Epidermal melanocyte (primary cell): ENCODE measurements around the gene AKIP1.
"Not testable (repeated sequence)": the region's sequence is repeated elsewhere in the genome, so short reads cannot be mapped to it uniquely, and the experiment has no call there.

ENCODE experiments used
- DNase-seq: peaks from one replicate; pipeline ENCODE4 v3.0.0; 2011; ENCODE audit warnings: low spot score; ENCODE audit not compliant: insufficient read length

AKIP1 gene

DNA sequence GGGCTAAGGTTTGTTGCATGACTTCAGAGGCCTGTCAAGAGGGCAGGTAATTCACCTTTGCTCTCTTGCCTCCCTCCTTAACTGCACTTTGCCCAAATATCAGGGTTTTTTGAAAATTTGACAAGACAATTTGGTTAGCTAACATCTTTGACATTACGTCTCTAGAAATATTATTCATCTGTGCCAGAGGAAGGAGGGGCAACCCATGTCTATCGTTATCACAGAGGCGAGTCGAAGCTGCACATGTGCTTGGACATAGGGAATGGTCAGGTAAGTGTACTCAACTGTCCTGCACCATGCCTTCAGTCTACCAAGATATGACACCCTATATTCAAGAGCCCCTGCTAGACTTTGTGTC, 3.7 kb downstream of the AKIP1 start:
- no peak for DNase-seq

DNA sequence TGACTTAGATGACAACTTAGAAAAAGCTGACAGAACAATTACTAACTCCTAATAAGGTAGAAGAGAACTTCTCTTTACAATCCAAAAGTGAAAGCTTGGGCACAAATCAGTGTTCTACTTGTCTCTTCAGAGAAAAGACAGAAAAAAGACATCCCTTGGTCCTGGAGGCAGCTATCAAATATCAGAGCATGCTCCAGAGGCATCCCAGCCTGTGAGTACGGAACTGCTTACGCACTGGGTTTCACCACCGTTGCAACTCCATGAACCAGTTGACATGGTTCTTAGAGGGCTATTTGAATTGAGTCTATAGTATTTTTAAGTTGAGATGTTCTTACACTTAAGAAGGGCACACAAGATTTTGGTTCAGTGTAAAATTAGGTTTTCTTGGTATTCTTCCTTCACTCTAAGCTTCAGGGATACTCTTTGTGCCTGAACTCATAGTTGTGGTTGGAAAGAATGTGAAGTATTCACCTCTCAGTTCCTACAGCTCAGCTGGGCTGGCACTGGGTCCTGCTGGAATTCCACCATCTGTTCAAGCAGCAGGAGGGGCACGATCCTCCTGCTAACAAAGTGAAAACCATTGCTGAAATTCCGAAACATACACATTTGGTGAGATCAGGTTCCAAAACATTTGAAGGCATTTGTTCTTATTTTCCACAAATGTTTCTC, 6.3 kb downstream of the AKIP1 start:
- DNase-seq: peak; percentile 79

DNA sequence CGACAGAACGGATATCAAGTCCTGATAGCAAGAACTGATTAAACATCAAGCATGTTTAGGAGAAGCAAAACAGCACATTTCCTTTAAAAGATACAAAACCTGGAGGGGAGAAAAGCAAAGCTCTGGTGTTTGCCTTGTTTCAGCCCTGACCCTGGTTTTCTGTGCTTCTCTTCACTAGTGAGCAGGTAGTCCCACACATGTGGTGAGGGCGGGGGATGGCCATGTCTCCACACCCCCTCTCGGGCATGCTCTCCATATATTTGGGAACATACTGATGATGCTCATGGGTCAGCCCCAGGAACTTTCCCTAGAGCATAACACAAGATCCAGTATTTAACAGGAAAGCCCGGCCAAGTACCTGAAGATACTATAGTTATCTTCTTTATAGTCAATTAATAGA, 11.7 kb downstream of the AKIP1 start:
- DNase-seq: no peak

DNA sequence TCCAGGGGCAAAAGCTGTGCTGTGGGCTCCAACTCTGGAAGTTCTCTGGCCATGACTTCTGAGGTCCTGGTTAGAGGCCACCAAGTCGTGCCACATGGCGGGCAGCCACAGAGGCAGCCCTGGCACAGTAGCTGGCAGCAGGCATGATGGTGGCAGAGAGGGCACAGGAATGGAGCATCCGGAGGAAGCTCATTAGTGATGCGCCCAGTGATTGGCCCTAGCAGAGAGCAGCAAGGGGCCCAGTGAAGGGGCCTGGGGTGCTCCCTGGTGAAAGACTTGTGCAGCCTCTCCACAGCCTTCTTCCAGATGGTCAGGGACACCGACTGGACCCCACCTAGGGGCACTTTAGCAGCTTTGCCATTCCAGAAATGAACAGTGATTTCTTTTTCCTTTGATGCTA, 14.7 kb downstream of the AKIP1 start:
- DNase-seq: no peak

DNA sequence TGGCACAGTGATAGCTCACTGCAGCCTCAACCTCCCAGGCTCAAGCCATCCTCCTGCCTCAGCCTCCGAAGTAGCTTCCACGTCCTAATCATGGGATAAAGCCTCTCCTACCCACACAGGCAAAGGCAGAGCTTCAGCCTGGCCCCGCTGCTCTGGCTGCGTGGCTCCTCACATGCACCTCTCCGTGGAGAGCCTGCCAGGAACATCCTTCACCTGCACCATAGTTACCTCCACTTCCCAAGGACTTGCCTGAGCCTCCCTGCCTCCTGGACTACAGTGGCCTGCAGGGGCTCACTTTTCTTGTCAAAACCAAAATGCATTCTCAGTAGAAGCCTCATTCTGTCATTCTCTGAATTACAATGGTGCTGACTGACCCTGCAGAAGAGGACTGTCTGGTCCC, 15.2 kb downstream of the AKIP1 start:
- no peak for DNase-seq

DNA sequence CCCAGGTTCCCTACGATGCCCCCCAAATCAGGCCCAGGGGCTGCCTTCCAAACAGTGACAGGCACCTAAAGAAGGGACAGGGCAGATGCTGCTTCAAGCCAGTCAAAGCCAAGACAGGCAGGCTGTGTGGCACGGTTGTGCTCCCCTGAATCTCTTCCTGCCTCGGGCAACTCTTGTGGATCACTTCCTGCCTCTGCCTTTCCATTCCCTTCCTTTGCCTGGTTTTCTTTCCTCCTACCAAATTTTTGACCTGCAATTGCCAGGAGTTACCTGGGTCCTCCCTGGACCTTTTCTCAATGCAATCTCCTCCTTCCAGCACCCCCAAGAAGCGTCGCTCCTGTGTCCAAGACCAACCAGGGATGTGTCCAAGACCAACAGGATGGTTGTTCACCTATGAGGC, 16.2 kb downstream of the AKIP1 start:
- no peak for DNase-seq

DNA sequence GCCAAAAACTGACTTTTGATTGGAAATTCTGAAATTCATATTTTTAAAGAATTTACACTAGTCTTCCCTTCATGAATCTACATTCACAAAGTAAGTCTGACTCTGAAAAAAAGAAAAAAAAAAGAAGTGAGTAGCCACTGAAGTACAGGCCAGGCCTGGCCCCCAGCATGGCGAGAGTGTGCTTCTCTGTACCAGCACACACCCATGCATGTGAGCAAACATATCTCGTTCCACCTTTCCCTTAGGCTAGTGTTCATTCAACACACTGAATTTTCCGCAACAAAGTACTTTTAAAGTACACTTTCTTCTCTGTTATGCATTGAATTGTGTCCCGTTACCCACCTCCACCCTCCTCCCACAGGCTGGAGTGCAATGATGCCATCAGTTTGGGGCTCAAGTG, 17.2 kb downstream of the AKIP1 start:
- DNase-seq: no peak

DNA sequence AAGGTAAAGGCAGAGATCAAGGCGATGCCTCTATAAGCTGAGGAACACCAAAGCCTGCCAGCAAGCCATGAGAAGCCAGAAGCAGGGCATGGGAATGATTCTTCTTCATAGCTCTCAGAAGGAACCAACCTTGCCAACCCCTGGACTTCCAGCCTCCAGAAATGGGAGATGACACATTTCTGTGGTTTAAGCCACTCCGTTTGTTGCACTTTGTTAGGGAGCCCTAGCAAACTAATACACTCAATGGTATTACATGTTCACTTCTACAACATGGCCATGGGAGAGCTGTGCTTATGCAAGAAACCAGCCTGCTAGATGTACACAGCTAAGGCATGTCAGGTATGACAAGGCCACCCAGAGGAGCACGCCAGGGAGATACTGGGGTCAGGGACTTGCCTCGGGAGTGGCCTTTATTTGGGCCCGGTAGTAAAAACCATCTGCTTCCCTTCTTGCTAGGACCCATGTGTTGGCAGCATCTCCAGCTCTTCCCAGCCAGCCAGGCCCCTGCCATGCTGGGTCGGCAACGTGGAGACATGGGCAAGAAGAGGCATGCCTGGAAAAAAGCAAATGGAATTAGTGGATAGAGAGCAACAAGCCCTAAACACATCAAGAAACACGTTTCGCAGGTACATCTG, 18.1 kb downstream of the AKIP1 start:
- no peak for DNase-seq

DNA sequence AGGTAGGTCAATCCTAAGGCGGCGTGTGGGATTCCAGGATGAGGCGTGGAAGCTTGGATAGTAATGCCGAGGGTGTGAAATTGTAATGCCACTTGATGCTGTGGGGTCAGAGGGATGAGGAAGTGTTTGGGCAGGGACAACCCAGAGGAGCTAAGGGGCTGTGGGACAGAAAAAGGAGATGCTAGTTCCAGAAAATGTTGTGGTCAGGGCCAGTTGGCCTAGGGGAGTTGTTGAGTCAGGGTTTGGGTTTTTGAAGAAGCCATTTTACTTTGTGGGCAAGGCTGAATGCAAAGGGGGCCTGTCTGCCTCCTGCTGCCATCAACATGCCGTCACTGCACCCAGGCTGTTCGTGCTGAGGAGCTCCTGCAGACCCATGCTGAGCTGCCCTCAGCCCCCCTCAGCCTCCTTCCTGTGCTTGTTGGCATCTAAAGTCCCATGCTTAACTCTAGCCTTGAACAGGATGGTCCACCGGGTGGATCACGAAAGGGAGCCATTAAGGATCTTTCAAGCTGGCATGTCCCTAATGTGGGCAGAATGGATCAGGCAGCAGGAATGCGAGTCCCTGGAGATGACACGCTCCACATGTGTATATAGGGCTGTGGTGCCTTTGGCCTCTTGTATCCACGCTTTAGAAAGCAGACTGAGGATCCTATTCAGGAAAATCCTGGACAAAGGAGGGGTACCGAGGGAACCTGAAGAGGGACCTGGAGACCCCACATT, 19.6 kb downstream of the AKIP1 start:
- DNase-seq: no peak

DNA sequence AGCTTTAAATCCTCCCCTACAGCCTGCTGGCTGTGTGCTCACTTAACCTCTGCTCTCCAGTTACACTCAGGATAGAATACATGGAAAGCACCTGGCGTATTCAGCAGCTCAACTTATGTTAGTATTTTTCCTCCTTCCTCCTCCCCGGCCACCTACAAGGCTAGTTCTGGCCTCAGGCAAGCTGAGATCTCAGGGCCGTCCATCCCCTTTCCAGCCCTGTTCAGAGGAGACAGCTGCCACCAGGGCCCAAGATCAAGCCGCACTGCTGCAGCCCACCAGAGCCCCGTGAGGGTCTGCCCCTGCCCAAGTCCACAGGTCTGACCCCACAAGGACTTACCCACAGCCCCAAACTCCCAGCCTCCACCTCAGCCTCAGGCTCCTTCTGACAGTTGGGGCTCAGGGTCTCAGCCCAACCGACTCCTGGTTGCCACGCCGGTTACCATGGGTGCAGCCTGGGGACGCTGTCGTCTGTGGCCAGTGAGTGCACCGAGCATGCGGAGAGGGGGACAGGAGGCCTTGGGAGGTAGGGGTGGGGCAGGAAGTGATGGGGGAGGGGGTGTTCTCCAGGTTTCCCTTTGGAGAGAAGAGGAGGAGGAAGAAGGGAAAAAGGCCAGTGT, 21.7 kb downstream of the AKIP1 start, which contains the start of gene C11orf16:
Gene C11orf16 (minus strand): TSS at position 384 of the 617 bp plus-strand sequence. CDS start 639 bp downstream, outside the sequence.
- DNase-seq: no peak

DNA sequence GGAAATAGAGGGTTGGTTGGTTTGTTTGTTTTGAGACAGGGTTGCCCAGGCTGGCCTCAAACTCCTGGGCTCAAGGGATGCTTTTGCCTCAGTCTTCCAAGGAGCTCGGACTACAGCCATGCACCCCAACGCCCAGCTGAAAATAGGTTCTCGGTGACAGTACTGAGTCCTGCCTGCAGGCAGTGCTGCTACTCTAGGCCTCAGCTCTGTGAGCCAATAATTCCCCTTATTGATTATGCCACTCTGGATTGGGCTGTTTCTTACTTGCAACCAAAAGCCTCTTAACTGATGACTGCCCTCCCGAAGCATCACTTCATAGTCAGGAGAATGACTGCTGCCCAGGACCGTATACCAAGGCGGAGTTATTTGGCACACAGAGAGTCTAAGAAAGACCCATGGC, 22.9 kb downstream of the AKIP1 start:
- DNase-seq: no peak

DNA sequence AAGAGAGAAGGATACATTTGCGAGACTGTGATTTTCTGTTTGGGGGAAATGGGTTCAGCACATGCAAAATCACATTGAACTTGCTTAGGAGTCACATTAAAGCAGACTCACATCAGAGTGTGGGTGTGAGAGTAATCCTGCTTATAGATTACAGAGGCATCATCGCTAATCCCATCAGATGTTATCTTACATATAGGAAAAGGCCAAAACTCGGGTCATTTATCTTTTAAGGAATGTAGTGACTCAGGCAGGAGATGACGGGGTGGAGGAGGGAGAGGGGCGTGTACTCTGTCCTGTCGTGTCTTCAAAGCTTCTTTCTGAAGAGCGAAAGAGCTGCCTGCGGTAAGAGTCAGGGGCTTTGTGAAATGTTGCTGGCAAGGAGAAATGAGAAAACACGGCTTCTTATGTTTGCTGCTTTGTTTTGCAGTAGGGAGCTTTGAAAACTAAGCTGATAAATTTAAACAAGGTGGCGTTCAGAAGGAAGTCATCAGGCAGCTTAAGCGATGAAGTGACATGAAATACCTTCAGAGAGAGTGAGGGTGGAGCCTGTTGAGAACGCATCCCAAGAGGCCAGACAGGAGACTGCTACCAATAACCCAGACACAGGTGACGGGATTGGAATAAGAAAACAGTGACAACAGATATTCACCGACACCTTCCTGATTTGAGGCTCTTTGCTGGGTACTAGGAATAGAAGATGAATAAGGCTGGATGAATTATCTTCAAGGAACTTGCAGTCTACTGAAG, 23.9 kb downstream of the AKIP1 start:
- DNase-seq: no peak

DNA sequence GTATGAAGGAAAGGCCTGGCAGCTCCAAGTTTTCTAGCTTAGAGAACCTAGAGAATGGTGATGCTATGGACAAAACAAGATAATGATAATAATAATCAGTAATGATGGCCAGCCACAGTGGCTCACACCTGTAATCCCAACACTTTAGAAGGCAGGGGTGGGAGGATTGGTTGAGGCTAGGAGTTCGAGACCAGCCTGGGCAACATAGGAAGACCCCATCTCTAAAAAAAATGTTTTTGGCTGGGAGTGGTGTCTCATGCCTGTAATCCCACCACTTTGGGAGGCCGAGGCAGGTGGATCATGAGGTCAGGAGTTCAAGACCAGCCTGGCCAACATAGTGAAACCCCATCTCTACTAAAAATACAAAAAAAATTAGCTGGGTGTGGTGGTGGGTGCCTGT, 24.8 kb downstream of the AKIP1 start:
- not testable (repeated sequence) for DNase-seq

DNA sequence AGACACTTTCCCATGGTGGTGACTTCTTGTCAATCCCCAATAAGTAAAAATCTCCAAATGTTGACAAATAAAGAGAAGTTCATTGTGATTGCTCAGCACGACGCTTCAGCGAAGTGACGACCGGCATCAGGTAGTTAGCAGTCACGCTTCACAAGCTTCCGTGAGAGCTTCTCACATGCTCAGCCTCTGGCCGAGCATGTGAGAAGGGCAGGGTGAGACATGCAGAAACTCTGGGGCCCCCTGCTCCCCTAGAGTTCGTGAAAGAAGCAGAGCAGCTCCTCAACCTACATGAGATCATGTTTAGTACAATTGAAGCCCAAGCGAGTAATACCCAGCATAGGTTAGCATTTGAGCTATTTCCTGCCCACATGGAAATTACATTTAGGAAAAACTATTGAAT, 26.2 kb downstream of the AKIP1 start:
- DNase-seq: no peak

DNA sequence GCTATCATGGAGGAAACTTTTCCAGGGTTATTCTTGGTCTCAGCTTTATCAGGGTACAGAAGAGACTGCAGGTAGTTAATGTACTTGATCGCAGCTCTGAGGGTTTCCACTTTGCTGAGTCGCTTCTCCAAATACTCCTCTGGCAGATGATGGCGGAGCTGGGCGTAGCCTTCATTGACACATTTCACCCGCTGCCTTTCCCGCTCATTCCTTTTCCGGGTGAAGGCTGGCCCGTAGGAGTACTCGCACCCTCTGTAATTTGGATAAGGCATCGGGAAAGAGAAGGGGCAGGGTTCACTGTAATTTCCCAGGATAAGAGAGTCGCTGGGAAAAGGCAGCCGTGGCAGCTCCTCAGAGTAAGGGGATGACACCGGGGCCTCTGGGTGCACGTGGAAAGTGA, 26.7 kb downstream of the AKIP1 start:
- DNase-seq: no peak

DNA sequence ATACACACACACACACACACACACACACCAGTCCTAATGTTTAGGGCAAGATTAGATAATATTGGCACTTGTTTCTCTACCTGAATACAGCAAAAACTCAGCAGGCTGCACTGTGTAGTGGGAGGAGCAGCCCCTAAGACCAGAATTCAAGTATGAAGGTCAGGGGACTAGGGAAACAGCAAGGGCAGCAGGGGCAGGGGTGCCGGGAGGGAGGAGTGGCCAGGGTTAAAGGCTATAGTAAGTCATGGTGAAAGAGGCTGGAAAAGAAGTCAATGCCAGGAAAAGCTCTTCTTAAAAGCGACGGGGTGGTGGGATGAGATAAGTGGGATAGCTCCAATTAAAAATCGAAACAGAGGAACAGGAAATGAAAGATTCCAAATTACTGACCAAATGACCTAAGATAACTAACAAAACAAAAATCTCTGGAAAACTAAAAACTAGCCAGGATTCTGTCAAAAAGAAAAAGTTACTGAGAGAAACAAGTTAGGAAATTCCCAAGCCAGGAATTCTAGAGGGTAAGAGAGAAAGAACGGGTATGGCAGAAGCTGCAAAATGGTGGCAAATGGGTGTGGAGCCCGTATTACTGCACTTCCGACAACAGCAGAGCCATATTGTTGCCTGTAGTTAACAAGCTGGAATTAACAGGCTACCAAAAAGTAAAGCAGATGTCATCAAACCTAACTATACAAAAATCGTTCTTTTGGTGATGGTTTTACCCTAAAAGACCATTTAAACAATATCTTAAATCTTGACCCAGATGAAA, 30.5 kb downstream of the AKIP1 start:
- no peak for DNase-seq

DNA sequence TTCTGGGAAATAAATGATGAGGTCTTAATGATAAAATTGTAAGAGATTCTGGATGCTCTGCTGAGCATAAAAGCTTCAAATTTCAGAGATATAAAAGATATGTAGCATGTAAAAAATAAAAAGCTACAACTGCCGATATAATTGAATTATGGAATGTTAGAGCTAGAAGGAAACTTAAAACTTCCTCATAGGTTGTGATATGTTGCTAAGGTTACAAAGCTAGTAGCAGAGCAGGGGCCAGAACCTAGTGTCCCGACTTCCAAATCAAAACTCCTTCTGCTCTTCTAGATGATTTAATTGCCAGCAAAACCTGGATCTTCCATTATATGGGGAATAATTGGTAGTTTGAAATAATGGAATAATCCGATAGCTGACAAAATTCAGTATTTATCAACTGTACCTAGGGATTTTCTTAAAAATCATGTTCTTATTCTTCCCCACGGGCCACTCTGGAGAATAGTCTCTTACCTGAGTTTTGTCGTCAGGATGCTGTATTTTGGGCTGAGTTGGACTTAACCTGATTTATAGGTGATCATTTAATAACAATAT, 31.6 kb downstream of the AKIP1 start, which contains the start of gene ASCL3:
Gene ASCL3 (minus strand): TSS at position 499 of the 549 bp plus-strand sequence. CDS start 4,855 bp downstream, outside the sequence.
- DNase-seq: no peak

DNA sequence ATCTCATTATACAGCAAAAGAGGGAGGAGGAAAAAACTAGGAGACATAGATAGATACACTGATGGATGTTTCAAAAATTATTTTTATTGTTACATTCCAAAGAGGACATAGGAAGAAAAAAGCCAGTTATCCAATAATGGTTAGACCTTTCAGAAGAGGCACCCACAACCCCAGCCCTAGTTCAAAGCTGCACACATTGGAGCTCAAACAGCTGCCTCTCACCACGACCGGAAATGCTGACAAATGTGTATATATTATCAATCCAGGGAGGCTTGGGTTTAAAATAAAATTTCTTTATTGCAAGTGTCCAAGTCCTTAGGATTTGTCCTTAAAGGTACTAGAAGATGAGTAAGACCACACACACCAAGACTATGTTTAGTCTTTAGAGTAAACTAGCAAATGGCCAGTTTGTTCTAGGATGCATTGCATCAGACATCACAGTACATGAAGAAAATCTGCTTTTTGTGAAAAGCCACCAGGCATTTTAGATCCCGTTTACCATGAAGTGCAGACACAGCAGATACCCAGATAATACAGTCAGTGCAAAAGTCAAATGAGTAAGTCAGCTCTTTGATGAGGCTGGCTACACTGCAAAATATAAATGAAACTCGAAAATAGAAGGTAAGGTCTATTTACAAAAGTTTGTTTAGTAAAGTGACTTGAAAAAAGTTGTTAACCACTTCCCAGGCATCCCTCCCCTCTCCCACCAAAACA, 36.4 kb downstream of the AKIP1 start:
- DNase-seq: no peak

DNA sequence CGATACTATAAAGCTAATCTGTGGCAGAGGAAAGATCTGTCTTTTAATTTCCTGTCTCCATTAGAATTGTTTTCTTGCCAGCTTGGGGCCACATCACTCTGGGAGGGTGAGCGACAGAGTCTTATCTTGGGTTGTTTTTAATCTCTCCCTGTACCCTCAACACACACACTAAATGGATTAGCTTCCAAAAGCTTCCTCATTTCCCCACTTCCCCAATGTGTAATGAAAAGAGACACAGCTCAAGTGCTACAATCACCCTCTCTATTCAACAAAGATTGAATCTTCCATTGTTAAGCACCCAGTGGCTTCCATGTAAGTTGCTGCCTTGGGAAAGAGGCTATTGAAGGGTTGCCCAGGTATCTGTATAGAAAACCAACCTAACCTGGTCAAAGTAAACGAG, 37.9 kb downstream of the AKIP1 start:
- no peak for DNase-seq

DNA sequence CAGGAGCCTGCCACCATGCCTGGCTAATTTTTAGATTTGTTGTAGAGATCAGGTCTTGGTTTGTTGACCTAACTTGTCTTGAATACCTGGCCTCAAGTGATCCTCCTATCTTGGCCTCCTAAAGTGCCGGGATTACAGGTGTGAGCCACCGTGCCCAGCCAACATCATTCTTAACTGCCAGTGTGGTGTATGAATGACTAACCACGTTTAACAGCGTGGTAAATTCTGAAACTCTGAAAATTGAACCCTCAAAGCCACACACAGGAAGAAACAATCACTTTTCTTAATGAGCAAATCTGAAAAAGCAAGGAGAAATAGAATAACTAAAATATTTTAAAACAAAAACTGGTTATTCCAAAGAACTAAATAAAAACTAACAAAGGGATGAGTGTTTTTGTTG, 45.9 kb downstream of the AKIP1 start:
- DNase-seq: no peak
